Dendritic cell treated with granulocyte-macrophage colony-stimulating factor and Interleukin-4, amounts not matched to agents 40 ng/mL and 50 ng/mL, for 4 days (primary cell): ENCODE data around the gene MTSS2.
"Not testable (repeated sequence)": the region's sequence is repeated elsewhere in the genome, so short reads cannot be mapped to it uniquely, and the experiment has no call there.

Experiments
- H3K27ac Mint-ChIP-seq: one replicate; pipeline ENCODE4 v1.8.0; 2022; ENCODE audit warnings: mild to moderate bottlenecking, mixed read lengths
- H3K27me3 Mint-ChIP-seq: one replicate; pipeline ENCODE4 v1.8.0; 2022; ENCODE audit warnings: mild to moderate bottlenecking, mixed read lengths
- H3K36me3 Mint-ChIP-seq: one replicate; pipeline ENCODE4 v1.8.0; 2022; ENCODE audit warnings: low read depth, mixed read lengths
- H3K4me1 Mint-ChIP-seq: one replicate; pipeline ENCODE4 v1.8.0; 2022; ENCODE audit warnings: low read depth, mixed read lengths
- H3K4me3 Mint-ChIP-seq: one replicate; pipeline ENCODE4 v1.8.0; 2022; ENCODE audit warnings: mild to moderate bottlenecking, moderate library complexity, mixed read lengths
- H3K9me3 Mint-ChIP-seq: one replicate; pipeline ENCODE4 v1.8.0; 2022; ENCODE audit warnings: mixed read lengths
- intact Hi-C: fragments of 100-400 bp; cut with micrococcal nuclease; formaldehyde crosslinking; loops from one replicate; pipeline ENCODE4 v1.15.0; 2022

The MTSS2 gene

GRCh38 chr16:70670938-70671337, 14.9 kb downstream of the MTSS2 start:
- intact Hi-C loops = not testable (repeated sequence)
- H3K36me3 Mint-ChIP-seq = peaks cover 14% of the 10 kb centered on the region

GRCh38 chr16:70670175-70670574, 15.7 kb downstream of the MTSS2 start:
- Mint-ChIP-seq H3K4me3 (no peak overlapping the region), H3K27ac (no peak overlapping the region), H3K9me3 (no peaks in the 10 kb centered on the region), H3K36me3 (peaks cover 21% of the 10 kb centered on the region), H3K4me1 (no peaks in the 10 kb centered on the region), H3K27me3 (no peaks in the 10 kb centered on the region)
- intact Hi-C loops = no loop called here

More at GRCh38 chr16:70670938-70671337, 14.9 kb downstream of the MTSS2 start:
- H3K4me3 Mint-ChIP-seq, H3K27me3 Mint-ChIP-seq, H3K9me3 Mint-ChIP-seq, H3K4me1 Mint-ChIP-seq, H3K27ac Mint-ChIP-seq: not testable (repeated sequence)

- no peaks in the 10 kb centered on the region for H3K9me3 Mint-ChIP-seq
Observed at GRCh38 chr16:70665806-70666735, 19.8 kb downstream of the MTSS2 start.

DNA sequence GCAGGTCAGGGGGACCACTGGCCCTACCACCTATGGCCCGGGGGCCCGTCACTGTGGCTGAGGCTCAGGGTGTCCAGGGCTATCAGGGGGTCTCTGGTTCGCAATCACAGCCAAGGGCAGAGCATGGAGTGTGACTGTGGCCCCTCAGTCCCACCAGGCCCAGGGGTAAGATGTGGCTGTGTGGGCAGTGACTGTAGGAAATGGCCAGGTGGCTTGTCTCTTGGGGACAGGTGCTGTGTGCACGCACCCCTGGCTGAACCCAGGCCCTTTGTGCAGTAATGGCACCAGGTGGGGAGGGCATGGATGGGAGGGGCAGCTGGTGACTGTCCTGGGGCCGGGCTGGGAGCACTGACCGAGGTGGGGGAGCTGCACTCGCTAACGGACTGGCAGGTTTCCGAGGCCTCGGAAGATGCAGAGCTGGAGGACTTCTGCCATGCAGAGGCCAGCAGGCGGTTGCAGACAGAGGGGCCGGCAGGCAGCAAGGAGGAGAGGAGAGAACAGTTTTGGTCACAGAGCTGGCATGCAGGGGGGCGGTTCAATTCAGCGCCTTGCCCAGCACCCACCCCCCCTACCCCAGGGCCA, 20.6 kb downstream of the MTSS2 start:
- H3K9me3 Mint-ChIP-seq = no peaks in the 10 kb centered on the region
- H3K4me1 Mint-ChIP-seq = no peaks in the 10 kb centered on the region
- H3K27me3 Mint-ChIP-seq = no peaks in the 10 kb centered on the region
- peaks cover 33% of the 10 kb centered on the region for H3K36me3 Mint-ChIP-seq
- H3K27ac Mint-ChIP-seq = no peak overlapping the region
- H3K4me3 Mint-ChIP-seq = no peak overlapping the region
- intact Hi-C loops = no loop called here

More at GRCh38 chr16:70665806-70666735, 19.8 kb downstream of the MTSS2 start:
- intact Hi-C loops = no loop called here
- H3K27me3 Mint-ChIP-seq = no peaks in the 10 kb centered on the region
- H3K4me1 Mint-ChIP-seq = no peaks in the 10 kb centered on the region
- peaks cover 33% of the 10 kb centered on the region for H3K36me3 Mint-ChIP-seq
- no peak overlapping the region for H3K4me3 Mint-ChIP-seq
- H3K27ac Mint-ChIP-seq = no peak overlapping the region

GRCh38 chr16:70664325-70665112, 21.3 kb downstream of the MTSS2 start:
- Mint-ChIP-seq H3K4me1 (no peaks in the 10 kb centered on the region), H3K27me3 (no peaks in the 10 kb centered on the region), H3K4me3 (no peak overlapping the region), H3K36me3 (peaks cover 33% of the 10 kb centered on the region), H3K27ac (no peak overlapping the region), H3K9me3 (no peaks in the 10 kb centered on the region)
- intact Hi-C loops = no loop called here

- Mint-ChIP-seq H3K36me3 (peaks cover 33% of the 10 kb centered on the region), H3K27ac (no peak overlapping the region), H3K27me3 (no peaks in the 10 kb centered on the region), H3K4me1 (no peaks in the 10 kb centered on the region), H3K9me3 (no peaks in the 10 kb centered on the region), H3K4me3 (no peak overlapping the region)
- intact Hi-C loops = no loop called here
Observed at GRCh38 chr16:70663524-70664324, 22.1 kb downstream of the MTSS2 start.

DNA sequence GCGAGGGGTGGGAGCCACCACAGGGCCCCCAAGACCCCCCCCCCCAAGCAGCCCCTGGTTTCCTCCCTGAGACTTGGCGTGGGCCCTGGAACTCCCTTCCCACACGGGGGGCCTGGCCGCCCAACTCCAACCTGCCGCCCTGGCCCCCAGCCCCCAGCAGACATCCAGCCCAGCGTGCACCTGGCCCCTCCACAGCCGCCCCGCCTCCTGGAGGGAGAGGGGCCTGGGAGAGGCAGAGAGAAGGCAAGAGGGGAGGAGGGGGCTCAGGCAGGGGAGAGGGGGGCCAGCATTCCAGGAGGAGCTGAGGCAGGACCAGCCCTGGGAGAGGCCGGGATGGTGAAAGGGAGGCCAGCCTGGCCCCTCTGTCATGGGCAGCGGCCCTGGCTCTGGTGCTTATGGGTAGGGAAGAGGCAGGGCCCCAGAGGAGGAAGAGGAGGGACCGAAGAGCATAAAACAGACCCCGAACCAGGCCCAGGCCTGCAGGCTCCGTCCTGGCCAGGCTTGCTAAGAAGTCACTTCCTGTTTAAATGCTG, 22.8 kb downstream of the MTSS2 start:
- no peaks in the 10 kb centered on the region for H3K4me1 Mint-ChIP-seq
- H3K27ac Mint-ChIP-seq = no peak overlapping the region
- no peaks in the 10 kb centered on the region for H3K27me3 Mint-ChIP-seq
- intact Hi-C loops = no loop called here
- peaks cover 33% of the 10 kb centered on the region for H3K36me3 Mint-ChIP-seq
- H3K9me3 Mint-ChIP-seq = no peaks in the 10 kb centered on the region
- H3K4me3 Mint-ChIP-seq = no peak overlapping the region

DNA sequence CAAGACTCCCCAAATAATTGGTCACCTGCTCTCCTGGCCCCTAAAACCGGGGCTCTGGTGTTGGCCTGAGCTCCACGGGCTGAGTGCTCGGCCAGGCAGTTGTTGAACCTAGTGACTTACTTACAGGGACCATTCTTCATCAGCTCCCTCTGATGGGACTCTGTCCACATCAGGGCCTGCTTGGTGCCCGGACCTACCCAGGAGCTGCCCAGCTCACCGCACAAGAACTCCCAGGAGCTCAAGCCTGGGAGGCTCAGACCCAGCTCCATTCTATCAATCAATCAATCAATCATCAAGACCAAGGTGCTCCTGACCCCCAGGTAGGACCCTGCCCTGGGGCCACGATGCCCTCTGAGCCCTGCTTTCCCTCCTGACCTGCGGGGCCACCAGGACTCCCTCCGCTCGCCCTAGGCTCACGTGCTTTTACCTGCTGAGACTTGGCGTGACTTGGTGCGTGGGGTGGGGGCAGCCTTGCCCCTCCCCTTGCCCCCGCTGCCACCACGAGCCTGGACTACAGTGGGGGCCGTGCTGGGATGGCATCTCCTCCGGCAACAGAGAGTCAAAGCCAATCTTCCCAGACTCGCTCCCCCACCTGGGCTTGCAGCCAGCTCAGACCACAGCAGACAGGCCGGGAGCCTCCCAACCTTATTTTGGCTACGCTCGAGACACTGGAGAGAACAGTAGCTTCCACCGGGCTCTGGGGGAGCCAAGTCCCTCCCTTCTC, 23.8 kb downstream of the MTSS2 start:
- Mint-ChIP-seq H3K9me3 (no peaks in the 10 kb centered on the region), H3K4me1 (no peaks in the 10 kb centered on the region), H3K4me3 (no peak overlapping the region), H3K36me3 (peaks cover 33% of the 10 kb centered on the region), H3K27ac (no peak overlapping the region), H3K27me3 (no peaks in the 10 kb centered on the region)
- intact Hi-C loops = no loop called here

GRCh38 chr16:70661534-70661917, 24.3 kb downstream of the MTSS2 start:
- Mint-ChIP-seq H3K27ac (no peak overlapping the region), H3K4me1 (no peaks in the 10 kb centered on the region), H3K9me3 (no peaks in the 10 kb centered on the region), H3K27me3 (no peaks in the 10 kb centered on the region), H3K36me3 (peaks cover 33% of the 10 kb centered on the region), H3K4me3 (no peak overlapping the region)
- intact Hi-C loops = no loop called here

DNA sequence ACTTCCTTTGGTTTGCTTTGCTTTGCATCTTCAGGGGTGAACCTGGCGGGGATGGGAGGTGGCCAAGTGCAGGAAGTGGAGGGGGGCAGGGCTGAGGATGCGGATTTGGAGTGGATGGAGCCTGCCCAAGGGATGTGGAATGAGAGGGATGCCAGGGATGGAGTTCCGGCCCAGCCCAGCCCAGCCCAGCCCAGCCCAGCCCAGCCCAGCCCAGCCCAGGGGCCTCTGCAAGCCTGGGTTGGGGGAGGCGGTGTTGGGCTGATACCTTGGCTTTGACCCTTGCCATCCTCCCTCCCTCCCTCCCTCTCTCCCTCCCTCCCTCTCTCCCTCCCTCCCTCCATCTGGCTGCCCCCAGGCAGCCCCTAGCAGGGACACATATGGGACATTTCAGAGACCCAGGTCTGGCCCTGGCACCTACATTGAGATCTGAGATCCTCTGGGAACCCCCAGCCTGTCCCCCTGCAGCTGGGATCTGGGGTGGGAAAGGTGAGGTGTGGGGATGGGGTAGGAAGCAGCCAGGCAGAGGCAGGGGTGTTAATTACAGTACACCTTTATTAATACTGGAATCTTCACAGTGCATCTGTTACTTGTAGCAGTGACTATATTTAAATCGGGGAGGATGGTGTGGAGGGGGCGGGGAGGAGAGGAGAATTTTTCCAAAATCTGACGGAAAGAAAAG, 25.0 kb downstream of the MTSS2 start:
- H3K27me3 Mint-ChIP-seq = no peaks in the 10 kb centered on the region
- intact Hi-C loops = no loop called here
- H3K9me3 Mint-ChIP-seq = no peaks in the 10 kb centered on the region
- H3K27ac Mint-ChIP-seq = no peak overlapping the region
- H3K4me3 Mint-ChIP-seq = no peak overlapping the region
- H3K36me3 Mint-ChIP-seq = peaks cover 29% of the 10 kb centered on the region
- no peaks in the 10 kb centered on the region for H3K4me1 Mint-ChIP-seq

- H3K27ac Mint-ChIP-seq = no peak overlapping the region
- no peaks in the 10 kb centered on the region for H3K9me3 Mint-ChIP-seq
- intact Hi-C loops = loop anchor here (10.0 kb wide), 1 partner anchor 285 kb away; no protein-coding TSS in a partner anchor
- peaks cover 22% of the 10 kb centered on the region for H3K36me3 Mint-ChIP-seq
- no peaks in the 10 kb centered on the region for H3K4me1 Mint-ChIP-seq
- H3K27me3 Mint-ChIP-seq = no peaks in the 10 kb centered on the region
- no peak overlapping the region for H3K4me3 Mint-ChIP-seq
Observed at GRCh38 chr16:70659953-70660671, 25.7 kb downstream of the MTSS2 start.

GRCh38 chr16:70659546-70659945, 26.3 kb downstream of the MTSS2 start:
- Mint-ChIP-seq H3K27ac (no peak overlapping the region), H3K4me1 (no peaks in the 10 kb centered on the region), H3K36me3 (peaks cover 16% of the 10 kb centered on the region), H3K9me3 (no peaks in the 10 kb centered on the region), H3K4me3 (no peak overlapping the region), H3K27me3 (no peaks in the 10 kb centered on the region)
- intact Hi-C loops = loop anchor here (10.0 kb wide), 1 partner anchor 285 kb away; no protein-coding TSS in a partner anchor
